ENCODE results near the gene SKI. TPM values are rescaled to one million over a fixed set of nuclear protein-coding genes. Genes with fewer than 3 reads are reported as not detected.
A peak's percentile ranks its signal among the peaks of the same experiment; 100 is the strongest.
"Not testable (repeated sequence)": the region's sequence is repeated elsewhere in the genome, so short reads cannot be mapped to it uniquely, and the experiment has no call there.

The SKI gene
- total RNA-seq, 3 donors from 2014 or later, result 22.1 to 33.8 (median 26.7) TPM

GRCh38 chr1:2291577-2291976, 63.5 kb downstream of the SKI start:
- H3K4me3 ChIP-seq, result peak overlapping the region in 2 of 3 donors; percentile 44 to 65
- peak overlapping the region; percentile 80 to 94 for H3K27ac ChIP-seq
- H3K27me3 ChIP-seq, result no peaks in the 10 kb centered on the region
- no peaks in the 10 kb centered on the region for H3K9me3 ChIP-seq
- H3K36me3 ChIP-seq, result no peaks in the 10 kb centered on the region
- TF ChIP-seq CTCF (IDR thresholded peaks at IDR 0.05), result no peak
- TF ChIP-seq POLR2AphosphoS5 (IDR thresholded peaks at IDR 0.05), result no peak
- no peak for TF ChIP-seq POLR2A (IDR thresholded peaks at IDR 0.05)
- intact Hi-C loops (cut with DNase I; ENCODE audit: low total_unique reads), result no loop called here
- H3K4me1 ChIP-seq, result peaks cover 30 to 32% of the 10 kb centered on the region in 2 donors
- DNase-seq (ENCODE audit: low spot score in 2 of 2), result no peak

GRCh38 chr1:2292725-2293450, 64.8 kb downstream of the SKI start:
- H3K9me3 ChIP-seq, result no peaks in the 10 kb centered on the region
- TF ChIP-seq POLR2A (IDR thresholded peaks at IDR 0.05) (no peak), CTCF (IDR thresholded peaks at IDR 0.05) (no peak), POLR2AphosphoS5 (IDR thresholded peaks at IDR 0.05) (no peak)
- H3K27me3 ChIP-seq, result no peaks in the 10 kb centered on the region
- intact Hi-C loops (cut with DNase I; ENCODE audit: low total_unique reads), result no loop called here
- H3K36me3 ChIP-seq, result no peaks in the 10 kb centered on the region
- H3K4me1 ChIP-seq, result peaks cover 30 to 32% of the 10 kb centered on the region in 2 donors
- H3K4me3 ChIP-seq, result no peak overlapping the region
- H3K27ac ChIP-seq, result peak overlapping the region; percentile 29 to 94
- no peak for DNase-seq (ENCODE audit: low spot score in 2 of 2)

- H3K9me3 ChIP-seq, result no peaks in the 10 kb centered on the region
- peaks cover 32 to 40% of the 10 kb centered on the region in 2 donors for H3K4me1 ChIP-seq
- no peaks in the 10 kb centered on the region for H3K36me3 ChIP-seq
- H3K27me3 ChIP-seq, result no peaks in the 10 kb centered on the region
- peak overlapping the region in 1 of 3 donors; percentile 18 for H3K4me3 ChIP-seq
- no peak for DNase-seq (ENCODE audit: low spot score in 2 of 2)
- peak overlapping the region; percentile 22 to 57 for H3K27ac ChIP-seq
- intact Hi-C loops (cut with DNase I; ENCODE audit: low total_unique reads), result no loop called here
- TF ChIP-seq CTCF (IDR thresholded peaks at IDR 0.05) (no peak), POLR2AphosphoS5 (IDR thresholded peaks at IDR 0.05) (no peak), POLR2A (IDR thresholded peaks at IDR 0.05) (no peak)
Measured at GRCh38 chr1:2294033-2294724, 66.1 kb downstream of the SKI start.

- H3K4me3 ChIP-seq, result no peak overlapping the region
- H3K36me3 ChIP-seq, result no peaks in the 10 kb centered on the region
- no peaks in the 10 kb centered on the region for H3K9me3 ChIP-seq
- H3K27me3 ChIP-seq, result no peaks in the 10 kb centered on the region
- H3K27ac ChIP-seq, result peak overlapping the region; percentile 22 to 57
- peaks cover 32 to 42% of the 10 kb centered on the region in 2 donors for H3K4me1 ChIP-seq
- intact Hi-C loops (cut with DNase I; ENCODE audit: low total_unique reads), result no loop called here
- TF ChIP-seq POLR2AphosphoS5 (IDR thresholded peaks at IDR 0.05) (no peak), POLR2A (IDR thresholded peaks at IDR 0.05) (no peak), CTCF (IDR thresholded peaks at IDR 0.05) (no peak)
- DNase-seq (ENCODE audit: low spot score in 2 of 2), result no peak
Measured at GRCh38 chr1:2294725-2295078, 66.6 kb downstream of the SKI start.

- H3K27ac ChIP-seq, result peak overlapping the region in 1 of 2 donors; percentile 7
- no peak for DNase-seq (ENCODE audit: low spot score in 2 of 2)
- TF ChIP-seq POLR2AphosphoS5 (IDR thresholded peaks at IDR 0.05) (no peak), CTCF (IDR thresholded peaks at IDR 0.05) (no peak), POLR2A (IDR thresholded peaks at IDR 0.05) (no peak)
- no peak overlapping the region for H3K4me3 ChIP-seq
- H3K9me3 ChIP-seq, result no peaks in the 10 kb centered on the region
- no peaks in the 10 kb centered on the region for H3K27me3 ChIP-seq
- intact Hi-C loops (cut with DNase I; ENCODE audit: low total_unique reads), result no loop called here
- H3K4me1 ChIP-seq, result peaks cover 28 to 37% of the 10 kb centered on the region in 2 donors
- H3K36me3 ChIP-seq, result no peaks in the 10 kb centered on the region
Measured at GRCh38 chr1:2295526-2295925, 67.4 kb downstream of the SKI start.

- DNase-seq (ENCODE audit: low spot score in 2 of 2); H3K36me3 ChIP-seq; intact Hi-C loops (cut with DNase I; ENCODE audit: low total_unique reads); H3K9me3 ChIP-seq; H3K27me3 ChIP-seq; H3K4me3 ChIP-seq: not testable (repeated sequence)
- H3K27ac ChIP-seq, result peak overlapping the region in 1 of 2 donors; percentile 63
- H3K4me1 ChIP-seq, result peaks cover 24 to 31% of the 10 kb centered on the region in 2 donors
Measured at GRCh38 chr1:2296211-2296610, 68.1 kb downstream of the SKI start.

All from breast epithelium (tissue), 4 donors.